ENCODE data around the gene TWSG1. TPM values are rescaled to one million over a fixed set of nuclear protein-coding genes. Genes with fewer than 3 reads are reported as not detected.

The TWSG1 gene
- total and polyA plus RNA-seq, 2 donors (not counting 3 experiments of a cell fraction or from before 2014, with no cell fraction given), result 52.4 to 57.4 TPM

DNA sequence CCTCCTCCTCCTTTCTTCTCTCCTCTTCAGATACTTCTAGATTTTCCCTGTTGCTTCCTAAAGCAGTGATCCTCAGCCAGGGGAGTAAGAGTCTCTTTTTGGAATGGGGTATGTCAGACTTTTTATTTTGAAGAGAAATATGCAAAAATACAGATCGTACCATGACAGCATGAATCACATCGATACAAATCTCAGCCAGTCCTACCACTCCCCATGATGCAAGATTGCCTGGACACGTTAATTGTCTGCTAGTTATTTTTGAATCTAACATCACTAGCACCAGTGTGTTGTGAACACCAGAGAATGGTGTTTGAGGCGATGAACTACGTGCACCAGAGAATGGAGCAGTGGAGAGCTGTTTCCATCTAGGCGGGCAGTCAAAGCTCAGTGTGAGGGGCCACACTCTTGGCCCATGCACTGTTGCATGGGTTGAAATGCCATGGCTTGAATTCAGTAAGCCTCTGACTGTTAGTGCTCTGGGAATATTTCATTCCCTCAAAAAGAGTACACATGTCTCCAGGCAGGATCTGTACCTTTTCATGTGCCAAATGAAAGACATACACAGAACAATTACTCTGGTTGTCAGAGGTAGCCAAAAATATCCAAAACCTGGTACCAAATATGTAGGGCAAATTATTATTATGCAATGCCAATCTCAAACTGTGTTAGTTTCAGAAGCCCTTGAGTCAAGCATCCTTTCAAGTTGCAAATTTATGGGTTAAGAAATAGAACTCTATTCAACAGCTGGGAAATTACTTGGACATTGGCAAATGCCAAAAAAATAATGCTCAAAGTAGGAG is 94.5 kb downstream of the TWSG1 start:
- H3K27ac ChIP-seq (ENCODE audit: insufficient read depth, low read depth, low read length), result no peak overlapping the region
- no peaks in the 10 kb centered on the region for H3K79me2 ChIP-seq (ENCODE audit: control insufficient read depth, insufficient read depth, low read length)
- DNase-seq (ENCODE audit: low read depth, low spot score) (no peak), FAIRE-seq (no peak)
- TF ChIP-seq EZH2 (IDR thresholded peaks at IDR 0.05; ENCODE audit: borderline replicate concordance, low read depth, low read length, severe bottlenecking), result no peak
- no peak for TF ChIP-seq JUN (IDR thresholded peaks at IDR 0.05; ENCODE audit: borderline replicate concordance, insufficient read depth, insufficient read length, low read depth)
- TF ChIP-seq MYC (IDR thresholded peaks at IDR 0.05; ENCODE audit: low read depth, low read length), result no peak
- TF ChIP-seq FOS (IDR thresholded peaks at IDR 0.05; ENCODE audit: borderline replicate concordance, insufficient read depth, low read length), result no peak
- no peak for TF ChIP-seq MAX (IDR thresholded peaks at IDR 0.05; ENCODE audit: insufficient read depth, insufficient read length)
- no peak for TF ChIP-seq POLR2A (IDR thresholded peaks at IDR 0.05; ENCODE audit: low read depth, low read length)
- no peak for TF ChIP-seq GATA2 (IDR thresholded peaks at IDR 0.05; ENCODE audit: insufficient read depth, insufficient read length, low read depth, low read length)
- TF ChIP-seq POLR2AphosphoS5 (IDR thresholded peaks at IDR 0.05; ENCODE audit: insufficient read depth, low read depth, low read length), result no peak
- TF ChIP-seq, protein P1, sequence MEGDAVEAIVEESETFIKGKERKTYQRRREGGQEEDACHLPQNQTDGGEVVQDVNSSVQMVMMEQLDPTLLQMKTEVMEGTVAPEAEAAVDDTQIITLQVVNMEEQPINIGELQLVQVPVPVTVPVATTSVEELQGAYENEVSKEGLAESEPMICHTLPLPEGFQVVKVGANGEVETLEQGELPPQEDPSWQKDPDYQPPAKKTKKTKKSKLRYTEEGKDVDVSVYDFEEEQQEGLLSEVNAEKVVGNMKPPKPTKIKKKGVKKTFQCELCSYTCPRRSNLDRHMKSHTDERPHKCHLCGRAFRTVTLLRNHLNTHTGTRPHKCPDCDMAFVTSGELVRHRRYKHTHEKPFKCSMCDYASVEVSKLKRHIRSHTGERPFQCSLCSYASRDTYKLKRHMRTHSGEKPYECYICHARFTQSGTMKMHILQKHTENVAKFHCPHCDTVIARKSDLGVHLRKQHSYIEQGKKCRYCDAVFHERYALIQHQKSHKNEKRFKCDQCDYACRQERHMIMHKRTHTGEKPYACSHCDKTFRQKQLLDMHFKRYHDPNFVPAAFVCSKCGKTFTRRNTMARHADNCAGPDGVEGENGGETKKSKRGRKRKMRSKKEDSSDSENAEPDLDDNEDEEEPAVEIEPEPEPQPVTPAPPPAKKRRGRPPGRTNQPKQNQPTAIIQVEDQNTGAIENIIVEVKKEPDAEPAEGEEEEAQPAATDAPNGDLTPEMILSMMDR (IDR thresholded peaks at IDR 0.05; ENCODE audit: extremely low read depth in 1 of 2, insufficient read depth in 1 of 2, low read depth in 1 of 2, low read length in 2 of 2), result no peak
- intact Hi-C loops (cut with micrococcal nuclease) (no loop called here), dilution Hi-C loops (cut with MboI; ENCODE audit: extremely low pct_ligation_motif_present, low sequenced_read_pairs) (no loop called here)
- no TSS peak for BruUV-seq (replicated peaks)
- H3K4me1 ChIP-seq (ENCODE audit: control insufficient read depth, extremely low read depth, insufficient read depth, low read length), result no peaks in the 10 kb centered on the region
- ChIA-PET POLR2A (interaction anchor here (0.5 kb wide), 1 partner anchor 549 kb away, joined by 3 read pairs; no protein-coding TSS in a partner anchor), CTCF (interaction anchor here (0.9 kb wide), 1 partner anchor 8 kb away, joined by 4 read pairs; no protein-coding TSS in a partner anchor)
- H2AFZ ChIP-seq (ENCODE audit: low read depth, low read length), result no peak overlapping the region
- H3K4me2 ChIP-seq (ENCODE audit: insufficient read depth, low read length), result no peak overlapping the region
- H3K9ac ChIP-seq (replicated peaks; ENCODE audit: extremely low read depth, insufficient read depth, low read length), result no peak overlapping the region
- H3K4me3 ChIP-seq (replicated peaks in 1 of 3; ENCODE audit: insufficient read depth in 1 of 3, low read depth in 1 of 3, low read length in 3 of 3), result no peak overlapping the region
- no peaks in the 10 kb centered on the region for H4K20me1 ChIP-seq (replicated peaks; ENCODE audit: control insufficient read depth, extremely low read depth, insufficient read depth, low read length)
- no peaks in the 10 kb centered on the region for H3K36me3 ChIP-seq (ENCODE audit: control insufficient read depth in 2 of 2, extremely low read depth in 1 of 2, insufficient read depth in 2 of 2, low read length in 2 of 2)
- no peaks in the 10 kb centered on the region for H3K9me1 ChIP-seq (replicated peaks; ENCODE audit: control insufficient read depth, extremely low read depth, insufficient read depth, low read length)
- H3K27me3 ChIP-seq (ENCODE audit: control insufficient read depth in 2 of 2, insufficient read depth in 2 of 2, low read length in 2 of 2), result peaks cover 0 to 4% of the 10 kb centered on the region in 2 experiments
- H3K9me3 ChIP-seq (replicated peaks; ENCODE audit: control insufficient read depth, insufficient read depth, low read length), result no peaks in the 10 kb centered on the region
